ENCODE results near the gene SLC29A4.

DNA sequence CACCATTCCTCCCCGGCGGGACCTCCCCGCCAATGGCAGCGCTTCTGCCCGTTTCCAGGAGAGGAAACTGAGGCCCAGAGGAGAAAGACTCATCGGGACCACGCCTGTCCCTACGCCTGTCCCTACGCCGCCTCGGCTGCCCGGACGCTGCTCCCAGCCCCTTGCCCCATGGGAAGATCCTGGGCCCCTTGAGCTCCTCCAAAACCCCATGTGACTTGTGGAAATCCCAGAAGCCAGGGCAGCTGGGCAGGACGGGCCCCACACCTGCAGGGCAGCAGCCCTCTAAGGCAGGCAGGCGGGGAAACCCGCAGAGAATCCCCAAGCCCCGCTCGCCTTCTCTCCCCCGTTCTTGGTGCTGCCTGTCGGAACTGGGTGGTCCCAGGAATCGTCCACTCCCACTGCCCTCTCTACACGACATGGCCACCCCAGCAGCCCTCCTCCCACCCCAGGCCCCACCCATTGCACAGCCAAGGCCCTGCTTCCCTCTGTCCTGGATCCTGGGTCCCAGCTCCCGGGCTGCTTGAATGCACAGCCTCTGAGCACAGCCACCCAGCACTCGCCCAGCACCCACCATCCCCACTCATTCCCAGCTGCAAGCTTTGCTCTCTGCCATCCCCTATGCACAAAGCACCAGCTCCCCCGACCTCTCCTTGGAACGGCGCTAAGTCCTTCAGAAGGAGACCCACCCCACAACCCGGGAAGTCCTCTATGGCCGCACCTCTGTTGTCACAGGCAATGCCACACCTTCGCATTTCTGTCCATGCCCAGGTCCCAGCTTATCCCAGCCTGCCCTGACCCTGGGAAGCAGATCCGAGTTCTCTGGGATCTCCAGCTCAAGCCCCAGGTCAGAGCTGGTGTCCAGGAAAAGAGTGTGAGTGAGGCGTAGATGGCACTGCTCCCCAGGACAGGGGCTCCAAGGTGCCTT, 50.6 kb downstream of the SLC29A4 start:
- TF ChIP-seq, protein P1, sequence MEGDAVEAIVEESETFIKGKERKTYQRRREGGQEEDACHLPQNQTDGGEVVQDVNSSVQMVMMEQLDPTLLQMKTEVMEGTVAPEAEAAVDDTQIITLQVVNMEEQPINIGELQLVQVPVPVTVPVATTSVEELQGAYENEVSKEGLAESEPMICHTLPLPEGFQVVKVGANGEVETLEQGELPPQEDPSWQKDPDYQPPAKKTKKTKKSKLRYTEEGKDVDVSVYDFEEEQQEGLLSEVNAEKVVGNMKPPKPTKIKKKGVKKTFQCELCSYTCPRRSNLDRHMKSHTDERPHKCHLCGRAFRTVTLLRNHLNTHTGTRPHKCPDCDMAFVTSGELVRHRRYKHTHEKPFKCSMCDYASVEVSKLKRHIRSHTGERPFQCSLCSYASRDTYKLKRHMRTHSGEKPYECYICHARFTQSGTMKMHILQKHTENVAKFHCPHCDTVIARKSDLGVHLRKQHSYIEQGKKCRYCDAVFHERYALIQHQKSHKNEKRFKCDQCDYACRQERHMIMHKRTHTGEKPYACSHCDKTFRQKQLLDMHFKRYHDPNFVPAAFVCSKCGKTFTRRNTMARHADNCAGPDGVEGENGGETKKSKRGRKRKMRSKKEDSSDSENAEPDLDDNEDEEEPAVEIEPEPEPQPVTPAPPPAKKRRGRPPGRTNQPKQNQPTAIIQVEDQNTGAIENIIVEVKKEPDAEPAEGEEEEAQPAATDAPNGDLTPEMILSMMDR (conservative IDR thresholded peaks at IDR 0.05; ENCODE audit: low read depth, low read length) = no peak
- TF ChIP-seq EZH2 (IDR thresholded peaks at IDR 0.05; ENCODE audit: borderline replicate concordance, low read depth, low read length, poor library complexity, severe bottlenecking) = no peak

All from A673 (cell line).